Testis (tissue), 2 donors: ENCODE measurements around the gene TXLNA.
"Not testable (repeated sequence)": the region's sequence is repeated elsewhere in the genome, so short reads cannot be mapped to it uniquely, and the experiment has no call there.

Experiments used
- POLR2A ChIP-seq: fragments of 450-650 bp; IDR thresholded peaks from one replicate; pipeline ENCODE4 v1.6.1; 2017; ENCODE audit warnings: antibody characterized with exemption, mild to moderate bottlenecking, moderate library complexity
- TF ChIP-seq, protein P1 (sequence below), 3 experiments: fragments of 450-650 bp in 2 of 3; fragments of 200-600 bp in 1 of 3; sonication (generic) in 1 of 3; IDR thresholded peaks; one replicate each; pipeline ENCODE4 v1.5.1; 2016 to 2019; ENCODE audit warnings: antibody characterized with exemption in 3 of 3, mild to moderate bottlenecking in 2 of 3, moderate library complexity in 1 of 3

DNA sequence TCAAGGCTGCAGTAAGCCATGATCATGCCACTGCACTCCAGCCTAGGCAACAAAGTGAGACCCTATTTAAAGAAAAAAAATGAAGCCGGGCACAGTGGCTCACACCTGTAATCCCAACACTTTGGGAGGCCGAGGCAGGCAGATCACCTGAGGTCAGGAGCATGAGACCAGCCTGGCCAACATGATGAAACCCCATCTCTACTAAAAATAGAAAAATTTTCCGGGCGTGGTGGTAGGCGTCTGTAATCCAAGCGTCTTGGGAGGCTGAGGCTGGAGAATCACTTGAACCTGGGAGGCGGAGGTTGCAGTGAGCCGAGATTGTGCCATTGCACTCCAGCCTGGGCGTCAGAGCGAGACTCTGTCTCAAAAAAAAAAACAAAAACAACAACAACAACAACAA is 13.8 kb upstream of the TXLNA start:
- TF ChIP-seq, protein P1, sequence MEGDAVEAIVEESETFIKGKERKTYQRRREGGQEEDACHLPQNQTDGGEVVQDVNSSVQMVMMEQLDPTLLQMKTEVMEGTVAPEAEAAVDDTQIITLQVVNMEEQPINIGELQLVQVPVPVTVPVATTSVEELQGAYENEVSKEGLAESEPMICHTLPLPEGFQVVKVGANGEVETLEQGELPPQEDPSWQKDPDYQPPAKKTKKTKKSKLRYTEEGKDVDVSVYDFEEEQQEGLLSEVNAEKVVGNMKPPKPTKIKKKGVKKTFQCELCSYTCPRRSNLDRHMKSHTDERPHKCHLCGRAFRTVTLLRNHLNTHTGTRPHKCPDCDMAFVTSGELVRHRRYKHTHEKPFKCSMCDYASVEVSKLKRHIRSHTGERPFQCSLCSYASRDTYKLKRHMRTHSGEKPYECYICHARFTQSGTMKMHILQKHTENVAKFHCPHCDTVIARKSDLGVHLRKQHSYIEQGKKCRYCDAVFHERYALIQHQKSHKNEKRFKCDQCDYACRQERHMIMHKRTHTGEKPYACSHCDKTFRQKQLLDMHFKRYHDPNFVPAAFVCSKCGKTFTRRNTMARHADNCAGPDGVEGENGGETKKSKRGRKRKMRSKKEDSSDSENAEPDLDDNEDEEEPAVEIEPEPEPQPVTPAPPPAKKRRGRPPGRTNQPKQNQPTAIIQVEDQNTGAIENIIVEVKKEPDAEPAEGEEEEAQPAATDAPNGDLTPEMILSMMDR (IDR thresholded peaks at IDR 0.05): not testable (repeated sequence)
- not testable (repeated sequence) for TF ChIP-seq POLR2A
